ENCODE data around the gene C1QTNF8.

DNA sequence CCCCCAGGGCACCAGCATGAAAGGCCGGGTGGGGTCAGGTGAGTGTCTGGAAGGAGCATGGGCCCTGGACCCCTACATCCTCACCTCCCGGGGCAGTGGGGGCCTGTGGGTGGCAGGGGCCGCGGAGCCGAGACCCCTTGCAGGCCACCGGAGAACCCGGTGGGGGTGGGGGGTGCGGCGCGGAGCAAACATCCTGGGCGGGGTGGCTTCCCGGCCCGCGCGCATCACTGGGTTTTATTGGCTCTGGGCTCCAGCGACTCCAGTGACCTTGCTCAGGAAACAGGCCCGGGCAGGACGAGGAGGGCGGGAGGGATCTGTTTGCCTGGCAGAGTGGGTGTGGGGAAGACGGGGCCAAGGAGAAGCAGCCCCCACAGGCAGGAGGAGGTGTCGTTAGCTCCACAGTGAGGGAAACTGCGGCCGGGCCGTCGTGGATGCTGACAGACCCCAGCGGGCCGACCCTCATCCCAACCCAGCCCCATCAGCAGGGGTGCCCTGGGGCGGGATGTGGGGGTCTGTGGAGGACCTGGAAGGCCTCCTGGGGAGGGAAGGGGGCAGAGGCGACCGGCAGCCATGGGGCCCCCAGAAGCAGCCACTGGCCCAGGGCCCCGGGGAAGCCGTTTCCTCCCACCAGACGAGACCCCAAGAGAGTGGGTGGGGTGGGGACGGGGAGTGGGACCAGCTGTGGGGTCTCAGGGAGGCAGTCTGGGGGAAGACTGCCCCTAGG is 12.9 kb downstream of the C1QTNF8 start:
- TF ChIP-seq, protein P1, sequence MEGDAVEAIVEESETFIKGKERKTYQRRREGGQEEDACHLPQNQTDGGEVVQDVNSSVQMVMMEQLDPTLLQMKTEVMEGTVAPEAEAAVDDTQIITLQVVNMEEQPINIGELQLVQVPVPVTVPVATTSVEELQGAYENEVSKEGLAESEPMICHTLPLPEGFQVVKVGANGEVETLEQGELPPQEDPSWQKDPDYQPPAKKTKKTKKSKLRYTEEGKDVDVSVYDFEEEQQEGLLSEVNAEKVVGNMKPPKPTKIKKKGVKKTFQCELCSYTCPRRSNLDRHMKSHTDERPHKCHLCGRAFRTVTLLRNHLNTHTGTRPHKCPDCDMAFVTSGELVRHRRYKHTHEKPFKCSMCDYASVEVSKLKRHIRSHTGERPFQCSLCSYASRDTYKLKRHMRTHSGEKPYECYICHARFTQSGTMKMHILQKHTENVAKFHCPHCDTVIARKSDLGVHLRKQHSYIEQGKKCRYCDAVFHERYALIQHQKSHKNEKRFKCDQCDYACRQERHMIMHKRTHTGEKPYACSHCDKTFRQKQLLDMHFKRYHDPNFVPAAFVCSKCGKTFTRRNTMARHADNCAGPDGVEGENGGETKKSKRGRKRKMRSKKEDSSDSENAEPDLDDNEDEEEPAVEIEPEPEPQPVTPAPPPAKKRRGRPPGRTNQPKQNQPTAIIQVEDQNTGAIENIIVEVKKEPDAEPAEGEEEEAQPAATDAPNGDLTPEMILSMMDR (IDR thresholded peaks at IDR 0.05; ENCODE audit: insufficient read depth, low read length): no peak
- TF ChIP-seq, protein P2, sequence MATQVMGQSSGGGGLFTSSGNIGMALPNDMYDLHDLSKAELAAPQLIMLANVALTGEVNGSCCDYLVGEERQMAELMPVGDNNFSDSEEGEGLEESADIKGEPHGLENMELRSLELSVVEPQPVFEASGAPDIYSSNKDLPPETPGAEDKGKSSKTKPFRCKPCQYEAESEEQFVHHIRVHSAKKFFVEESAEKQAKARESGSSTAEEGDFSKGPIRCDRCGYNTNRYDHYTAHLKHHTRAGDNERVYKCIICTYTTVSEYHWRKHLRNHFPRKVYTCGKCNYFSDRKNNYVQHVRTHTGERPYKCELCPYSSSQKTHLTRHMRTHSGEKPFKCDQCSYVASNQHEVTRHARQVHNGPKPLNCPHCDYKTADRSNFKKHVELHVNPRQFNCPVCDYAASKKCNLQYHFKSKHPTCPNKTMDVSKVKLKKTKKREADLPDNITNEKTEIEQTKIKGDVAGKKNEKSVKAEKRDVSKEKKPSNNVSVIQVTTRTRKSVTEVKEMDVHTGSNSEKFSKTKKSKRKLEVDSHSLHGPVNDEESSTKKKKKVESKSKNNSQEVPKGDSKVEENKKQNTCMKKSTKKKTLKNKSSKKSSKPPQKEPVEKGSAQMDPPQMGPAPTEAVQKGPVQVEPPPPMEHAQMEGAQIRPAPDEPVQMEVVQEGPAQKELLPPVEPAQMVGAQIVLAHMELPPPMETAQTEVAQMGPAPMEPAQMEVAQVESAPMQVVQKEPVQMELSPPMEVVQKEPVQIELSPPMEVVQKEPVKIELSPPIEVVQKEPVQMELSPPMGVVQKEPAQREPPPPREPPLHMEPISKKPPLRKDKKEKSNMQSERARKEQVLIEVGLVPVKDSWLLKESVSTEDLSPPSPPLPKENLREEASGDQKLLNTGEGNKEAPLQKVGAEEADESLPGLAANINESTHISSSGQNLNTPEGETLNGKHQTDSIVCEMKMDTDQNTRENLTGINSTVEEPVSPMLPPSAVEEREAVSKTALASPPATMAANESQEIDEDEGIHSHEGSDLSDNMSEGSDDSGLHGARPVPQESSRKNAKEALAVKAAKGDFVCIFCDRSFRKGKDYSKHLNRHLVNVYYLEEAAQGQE (IDR thresholded peaks at IDR 0.05; ENCODE audit: insufficient replicate concordance, low read depth): no peak
- TF ChIP-seq POLR2AphosphoS5 (IDR thresholded peaks at IDR 0.05; ENCODE audit: low read depth) (no peak), GABPA (IDR thresholded peaks at IDR 0.05; ENCODE audit: low read depth) (no peak), SPI1 (IDR thresholded peaks at IDR 0.05; ENCODE audit: borderline replicate concordance, low read depth) (no peak)
